HPDE6-E6E7 (cell line): ENCODE results near the gene CAST.
"Not testable (repeated sequence)": the region's sequence is repeated elsewhere in the genome, so short reads cannot be mapped to it uniquely, and the experiment has no call there.

Source experiments
- DNase-seq: peaks from one replicate; pipeline ENCODE4 v3.0.0; 2011; ENCODE audit warnings: missing footprints; ENCODE audit errors: extremely low spot score

Gene CAST

GRCh38 chr5:96661855-96662724 lies at the start of gene CAST:
CAST (plus strand) TSS chr5:96662376; CDS start chr5:96662423, 47 bp downstream.
- peak; percentile 73 for DNase-seq

DNA sequence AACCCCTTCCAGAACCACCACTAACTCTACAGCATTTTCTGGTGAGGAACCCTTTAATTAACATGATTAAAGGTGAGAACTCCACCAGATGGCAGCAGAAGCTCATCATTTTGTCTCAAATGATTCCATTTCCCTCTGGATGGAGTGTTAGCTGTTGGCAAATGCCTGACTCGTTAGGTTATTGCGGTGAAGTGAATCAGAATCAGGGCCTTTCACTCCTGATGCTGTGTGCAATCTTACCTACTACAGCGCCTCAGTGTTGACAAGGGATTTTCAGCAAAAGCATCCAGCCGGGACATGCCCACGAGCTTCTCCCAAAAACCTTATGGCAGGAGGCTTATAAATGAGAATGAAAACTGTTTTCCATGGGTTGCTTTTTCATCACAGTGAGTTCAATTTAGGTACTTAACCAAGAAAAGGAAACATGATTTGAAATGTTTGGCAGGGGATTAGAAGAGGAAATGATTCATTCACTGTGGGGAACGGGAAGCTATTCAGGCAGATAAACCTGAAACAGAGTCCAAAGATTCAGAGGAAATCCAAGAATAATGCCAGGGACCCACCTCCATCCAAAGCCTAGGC lies 48.0 kb upstream of the CAST start:
- DNase-seq: peak; percentile 85

DNA sequence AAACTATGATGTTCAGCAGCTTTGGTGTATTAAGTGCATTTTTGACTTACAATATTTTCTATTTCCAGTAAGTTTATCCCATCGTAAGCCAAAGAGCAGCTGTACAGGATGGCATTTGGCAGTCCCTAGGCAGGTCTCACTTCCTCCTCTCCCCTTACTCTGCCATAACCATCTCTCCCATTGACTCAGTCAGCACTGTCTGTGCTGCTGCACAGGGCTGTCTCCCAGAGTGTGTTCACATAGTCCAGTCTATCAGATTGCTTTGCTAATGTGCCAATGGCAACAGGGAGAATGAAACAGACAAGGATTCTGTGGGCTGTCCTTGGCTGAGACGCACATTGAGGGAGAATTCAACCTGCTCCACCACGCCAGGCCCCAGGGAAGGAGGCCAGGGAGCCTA lies 47.0 kb upstream of the CAST start:
- DNase-seq: no peak

DNA sequence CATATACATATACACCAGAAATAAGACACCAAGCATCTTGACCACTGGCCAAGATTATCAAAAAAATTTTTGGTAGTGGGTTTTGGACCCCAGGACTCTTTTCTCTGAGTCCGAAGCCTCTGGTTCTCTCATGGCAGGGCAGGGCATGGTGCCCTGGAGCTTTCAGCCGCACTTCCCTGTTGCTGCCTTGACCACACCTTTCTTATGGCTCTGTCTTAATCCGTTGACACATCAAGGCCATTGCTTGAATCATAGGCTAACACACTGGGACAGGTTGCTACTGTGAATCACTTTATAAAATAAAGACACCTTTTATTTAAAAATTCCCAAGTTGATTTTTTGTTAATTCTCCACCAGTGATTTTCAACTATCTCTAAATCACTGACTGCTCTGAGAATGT lies 45.4 kb upstream of the CAST start:
- peak; percentile 58 for DNase-seq

DNA sequence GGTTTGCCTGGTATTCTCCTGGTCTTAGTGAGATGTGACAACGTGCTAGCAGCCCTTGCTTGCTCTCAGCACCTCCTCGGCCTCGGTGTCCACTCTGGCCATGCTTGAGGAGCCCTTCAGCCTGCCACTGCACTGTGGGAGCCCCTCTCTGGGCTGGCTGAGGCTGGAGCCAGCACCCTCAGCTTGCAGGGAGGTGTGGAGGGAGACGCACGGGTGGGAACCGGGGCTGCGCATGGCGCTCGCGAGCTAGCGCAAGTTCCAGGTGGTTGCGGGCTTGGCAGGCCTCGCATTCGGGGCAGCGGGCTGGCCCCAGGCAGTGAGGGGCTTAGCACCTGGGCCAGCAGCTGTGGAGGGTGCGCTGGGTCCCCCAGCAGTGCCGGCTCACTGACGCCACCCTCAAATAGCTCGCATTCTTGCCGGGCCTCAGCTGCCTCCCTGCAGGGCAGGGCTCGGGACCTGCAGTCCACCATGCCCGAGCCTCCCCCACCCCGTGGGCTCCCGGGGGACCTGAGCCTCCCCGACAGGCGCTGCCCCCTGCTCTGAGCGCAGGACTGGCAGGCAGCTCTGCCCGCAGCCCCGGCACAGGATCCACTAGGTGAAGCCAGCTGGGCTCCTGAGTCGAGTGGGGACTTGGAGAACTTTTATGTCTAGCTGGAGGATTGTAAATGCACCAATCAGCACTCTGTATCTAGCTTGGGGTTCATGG lies 43.7 kb upstream of the CAST start:
- DNase-seq: not testable (repeated sequence)

DNA sequence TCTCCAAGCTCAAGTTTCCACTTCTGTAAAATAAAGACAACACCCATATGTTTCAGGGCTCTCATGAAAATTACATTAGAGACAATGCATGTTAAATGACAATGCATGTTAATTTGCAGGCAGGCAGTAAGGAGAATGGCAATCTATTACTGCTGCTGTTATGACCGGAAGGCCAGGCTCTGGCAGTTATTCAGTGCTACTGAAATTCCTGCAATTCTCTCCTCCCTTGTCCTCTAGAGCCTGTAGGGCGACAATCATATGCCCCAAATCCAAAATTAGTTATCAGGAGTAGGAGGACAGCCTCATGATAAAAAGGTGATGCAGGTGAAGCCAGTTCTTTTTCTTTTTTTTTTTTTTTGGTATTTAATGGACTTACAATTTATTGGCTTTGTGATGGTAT lies 42.2 kb upstream of the CAST start:
- no peak for DNase-seq

DNA sequence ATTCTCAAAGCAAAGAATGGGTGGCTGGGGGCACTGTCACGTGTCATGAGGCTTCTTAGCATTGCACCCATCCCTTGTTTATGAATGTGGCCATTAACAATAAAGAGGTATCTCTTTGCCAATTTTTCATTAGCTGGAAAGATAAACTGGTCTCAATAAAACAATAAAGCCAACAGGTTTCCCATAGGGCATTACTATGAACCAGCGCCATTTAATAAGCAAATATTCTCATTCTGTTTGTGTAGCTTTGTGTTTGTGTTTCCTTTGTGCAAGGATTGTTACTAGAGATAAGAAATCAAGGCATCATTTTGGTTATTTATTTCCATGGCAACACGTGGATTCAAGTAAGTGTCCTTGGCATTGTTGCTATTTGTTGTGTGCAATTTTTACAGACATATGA lies 37.6 kb upstream of the CAST start:
- DNase-seq: no peak

- no peak for DNase-seq
Measured at GRCh38 chr5:96625365-96625764, 36.8 kb upstream of the CAST start.

DNA sequence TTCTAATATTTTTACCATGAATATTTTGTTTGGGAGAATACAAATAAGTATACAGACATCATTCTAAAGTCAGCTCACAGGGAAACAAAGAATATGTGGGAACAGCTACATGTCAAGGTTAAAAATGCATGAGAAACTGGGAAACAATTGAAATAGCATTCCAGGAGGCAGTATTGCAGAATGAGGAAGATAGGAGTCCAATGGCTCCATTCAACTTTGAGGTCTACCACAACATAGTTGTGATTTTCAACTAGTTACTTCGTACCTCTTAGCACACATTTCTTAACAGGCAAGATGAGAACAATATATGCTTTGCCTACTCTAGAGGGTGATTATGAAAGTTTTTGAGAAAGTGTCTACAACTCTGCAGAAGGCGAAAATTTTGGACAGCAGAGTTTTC lies 35.2 kb upstream of the CAST start:
- DNase-seq: no peak

DNA sequence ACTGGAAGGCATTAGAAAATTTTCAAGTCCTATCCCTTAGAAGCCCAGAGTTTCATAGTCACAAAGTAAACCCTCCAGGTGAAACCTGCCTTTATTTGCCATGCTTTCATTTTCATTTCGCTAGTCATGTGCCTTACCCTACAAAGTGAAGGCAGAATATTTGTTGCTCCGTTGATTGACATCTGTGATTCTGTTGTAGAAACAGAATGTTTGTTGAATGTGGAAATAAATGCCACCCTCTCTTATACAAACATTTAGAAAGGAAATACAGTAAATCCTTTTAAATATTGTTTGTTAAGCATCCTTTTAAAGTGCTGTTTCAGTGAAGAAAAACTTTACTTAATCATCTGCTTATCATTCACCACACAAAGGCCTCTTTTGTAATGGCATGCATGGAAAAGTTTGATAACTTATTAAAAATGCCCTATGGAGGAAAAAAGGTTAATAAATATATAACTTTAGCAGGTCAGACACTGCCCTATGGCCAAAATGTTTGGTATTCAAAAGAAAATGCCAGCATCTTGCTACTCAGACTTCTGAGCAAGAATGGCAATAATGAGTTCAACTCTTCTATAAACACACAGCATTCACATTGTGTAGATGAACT lies 34.3 kb upstream of the CAST start:
- DNase-seq: no peak

GRCh38 chr5:96628406-96628805 lies 33.8 kb upstream of the CAST start:
- no peak for DNase-seq

GRCh38 chr5:96629774-96630173 lies 32.4 kb upstream of the CAST start:
- DNase-seq: peak; percentile 77

DNA sequence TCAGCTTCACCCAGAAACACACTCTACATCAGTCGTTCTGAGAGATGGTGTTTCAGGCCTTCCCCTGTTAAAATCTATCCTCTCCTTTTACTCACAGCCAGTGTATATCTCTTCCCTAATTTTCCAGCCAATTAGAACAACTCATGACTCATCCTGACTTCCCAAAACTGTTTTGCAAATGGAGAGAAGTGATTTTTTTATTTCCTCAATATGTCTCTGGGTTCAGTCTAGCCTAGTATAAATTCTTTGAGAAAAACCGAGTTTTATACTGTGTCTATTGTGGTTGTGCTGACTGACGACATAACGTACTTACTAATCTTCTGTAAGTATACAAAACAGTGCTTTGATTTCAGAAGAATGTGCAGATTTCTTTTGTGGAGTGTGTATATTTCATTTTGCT lies 28.4 kb upstream of the CAST start:
- DNase-seq: no peak

DNA sequence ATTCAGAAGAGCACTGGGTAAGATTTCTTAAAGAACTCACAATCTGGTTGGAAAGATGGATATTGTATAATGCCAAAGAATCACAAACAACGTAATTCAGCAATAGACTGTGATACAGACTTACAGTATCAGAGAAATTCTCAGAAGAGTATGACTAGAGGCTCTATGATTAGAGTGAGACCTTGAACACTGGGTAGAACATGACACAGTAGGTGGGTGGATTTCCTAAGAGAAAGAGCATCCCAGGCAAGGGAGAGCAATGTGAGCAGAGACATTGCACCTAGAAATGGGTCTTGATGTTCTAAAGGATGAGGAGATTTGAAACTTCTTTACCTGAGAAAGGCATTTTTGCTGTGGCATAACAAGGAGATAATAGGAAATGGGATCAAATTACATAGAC lies 27.3 kb upstream of the CAST start:
- no peak for DNase-seq

GRCh38 chr5:96636046-96636445 lies 26.1 kb upstream of the CAST start:
- DNase-seq: no peak

GRCh38 chr5:96636594-96636993 lies 25.6 kb upstream of the CAST start:
- DNase-seq: no peak

GRCh38 chr5:96637196-96637595 lies 25.0 kb upstream of the CAST start:
- no peak for DNase-seq

DNA sequence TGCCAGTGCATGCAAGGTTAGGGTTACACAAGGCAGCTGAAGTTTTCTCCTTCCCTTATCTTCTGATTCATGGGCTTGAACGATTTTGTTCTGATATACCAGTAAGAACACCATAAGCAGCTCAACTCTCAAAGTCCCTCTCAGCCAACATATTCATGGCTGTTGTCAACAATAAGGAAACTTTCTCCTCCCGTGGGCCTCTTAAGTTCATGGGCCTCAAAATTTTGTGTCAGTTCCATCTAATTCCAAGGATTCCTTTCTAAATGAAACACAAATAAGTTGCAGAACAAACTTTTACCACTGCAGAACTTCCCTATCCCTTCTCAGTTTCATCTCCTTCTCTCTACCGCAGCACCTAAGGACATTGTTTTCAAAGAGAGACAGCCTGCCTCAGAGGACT lies 23.6 kb upstream of the CAST start:
- no peak for DNase-seq

DNA sequence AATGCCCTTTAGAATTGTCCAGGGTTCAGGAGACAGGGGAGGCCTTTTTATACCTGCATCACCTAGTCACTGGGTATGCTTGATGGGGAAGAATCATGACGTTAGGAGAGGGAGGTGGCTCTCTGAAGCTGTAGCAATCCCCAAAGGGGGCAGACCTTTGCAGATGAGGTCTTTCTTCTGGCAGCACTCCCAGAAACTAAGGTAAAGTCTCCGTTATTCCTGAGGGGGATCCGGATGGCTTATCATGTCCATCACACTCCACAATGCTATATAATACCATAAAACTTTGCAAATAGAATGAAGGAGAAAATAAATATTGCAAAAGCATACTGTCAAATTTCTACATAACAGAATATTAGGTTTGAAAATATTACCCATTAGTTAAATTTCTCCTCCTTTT lies 21.5 kb upstream of the CAST start:
- DNase-seq: no peak

DNA sequence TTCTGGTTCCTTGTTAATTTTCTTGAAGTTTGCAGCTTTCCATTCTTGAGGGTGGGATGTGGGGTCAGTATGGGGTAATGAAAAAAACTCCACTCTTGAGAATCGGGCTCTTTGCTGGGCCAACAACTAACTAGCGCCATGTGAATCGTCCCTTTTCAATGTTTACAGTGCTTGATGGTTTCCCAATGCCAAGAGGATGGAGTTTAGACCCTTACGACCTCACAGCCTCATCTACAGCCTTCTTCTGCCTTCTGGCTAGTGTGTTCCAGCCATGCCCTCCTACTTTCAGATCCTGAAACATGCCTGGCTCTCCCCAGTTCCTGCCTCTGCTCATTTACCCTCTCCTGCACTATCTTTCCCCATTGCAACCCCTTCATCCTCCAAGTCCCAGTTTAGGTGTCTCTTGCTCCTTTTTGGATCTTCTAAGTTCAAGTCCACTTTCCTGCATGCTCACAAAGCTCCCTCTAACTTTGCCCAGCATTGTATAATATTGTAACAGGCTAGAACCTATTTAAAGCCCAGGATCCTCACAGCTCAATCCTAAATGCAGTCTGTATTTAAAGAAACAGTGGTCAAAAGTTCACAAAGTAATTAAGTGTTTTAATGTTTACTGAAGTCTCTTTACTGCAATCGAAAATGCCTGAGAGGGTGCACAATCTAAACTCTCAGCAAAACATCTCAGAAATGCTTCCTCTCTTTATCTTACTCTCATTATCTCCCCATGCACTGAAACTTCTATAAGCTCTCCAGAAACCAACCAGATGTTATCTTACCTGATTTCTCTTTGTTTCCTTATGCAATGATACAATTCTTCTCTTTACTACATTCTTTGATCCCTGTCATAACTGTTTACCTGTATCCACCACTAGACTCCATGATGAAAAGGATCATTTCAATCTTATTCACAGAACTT lies 20.6 kb upstream of the CAST start:
- DNase-seq: no peak

GRCh38 chr5:96642281-96642640 lies 19.9 kb upstream of the CAST start:
- DNase-seq: no peak
